Measurements from ENCODE around the gene NEURL1B. TPM values are rescaled to one million over a fixed set of nuclear protein-coding genes. Genes with fewer than 3 reads are reported as not detected.
"Not testable (repeated sequence)": the region's sequence is repeated elsewhere in the genome, so short reads cannot be mapped to it uniquely, and the experiment has no call there.

NEURL1B gene
- total RNA-seq, 2 experiments from 2014 or later, result 0.32 to 0.57 TPM

DNA sequence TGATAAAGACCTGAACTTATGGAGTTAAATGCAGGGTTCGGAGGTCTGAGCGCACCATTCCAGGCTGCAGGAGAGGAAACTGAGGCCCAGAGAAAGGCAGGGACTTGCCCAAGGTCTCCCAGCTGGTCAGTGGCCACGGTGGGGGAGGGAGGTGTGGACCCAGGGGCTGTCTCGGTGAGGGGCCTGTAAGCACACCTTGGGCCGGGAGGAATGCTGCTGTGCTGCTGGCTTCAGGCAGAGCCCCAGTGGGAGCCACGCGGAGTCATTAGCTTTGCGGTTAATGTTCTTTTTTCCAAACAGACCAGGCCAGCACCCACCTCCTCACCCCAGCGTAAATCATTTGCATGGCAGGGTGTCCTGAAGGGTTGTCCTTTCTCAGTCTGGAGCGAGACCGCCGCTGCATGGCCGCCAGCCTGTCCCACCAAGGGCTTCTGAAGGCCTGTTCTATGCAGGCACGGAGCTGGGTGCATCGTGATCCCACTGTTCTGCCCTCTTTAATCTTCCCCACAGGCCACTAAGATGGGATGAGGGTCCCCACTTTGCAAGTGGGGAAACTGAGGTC lies 35.9 kb downstream of the NEURL1B start:
- no peaks in the 10 kb centered on the region for H3K9me2 ChIP-seq (ENCODE audit: insufficient read depth, low read length)
- H2AFZ ChIP-seq (ENCODE audit: low read length), result no peak overlapping the region
- no peaks in the 10 kb centered on the region for H3K9me3 ChIP-seq (ENCODE audit: low read length)
- no peak overlapping the region for H3K4me3 ChIP-seq (ENCODE audit: low read depth, low read length, poor library complexity, severe bottlenecking)
- intact Hi-C loops (cut with micrococcal nuclease; ENCODE audit: unreplicated experiment), result no loop called here
- no peaks in the 10 kb centered on the region for H4K20me1 ChIP-seq (ENCODE audit: insufficient read depth, low read length)
- ChIA-PET POLR2A (no interaction called here), CTCF (ENCODE audit: unreplicated experiment) (no interaction called here)
- H3K4me2 ChIP-seq (ENCODE audit: low read length), result no peak overlapping the region
- DNase-seq (ENCODE audit: low spot score), result no peak
- no peak overlapping the region for H3K27ac ChIP-seq (ENCODE audit: low read depth, low read length, poor library complexity, severe bottlenecking)
- H3K36me3 ChIP-seq (ENCODE audit: insufficient read depth, low read length), result no peaks in the 10 kb centered on the region
- no peaks in the 10 kb centered on the region for H3K4me1 ChIP-seq (ENCODE audit: insufficient read depth, low read length, poor library complexity, severe bottlenecking)
- no peaks in the 10 kb centered on the region for H3K79me2 ChIP-seq (ENCODE audit: insufficient read depth, low read depth, low read length)
- no TSS peak for BruUV-seq (replicated peaks)
- TF ChIP-seq, protein P1, sequence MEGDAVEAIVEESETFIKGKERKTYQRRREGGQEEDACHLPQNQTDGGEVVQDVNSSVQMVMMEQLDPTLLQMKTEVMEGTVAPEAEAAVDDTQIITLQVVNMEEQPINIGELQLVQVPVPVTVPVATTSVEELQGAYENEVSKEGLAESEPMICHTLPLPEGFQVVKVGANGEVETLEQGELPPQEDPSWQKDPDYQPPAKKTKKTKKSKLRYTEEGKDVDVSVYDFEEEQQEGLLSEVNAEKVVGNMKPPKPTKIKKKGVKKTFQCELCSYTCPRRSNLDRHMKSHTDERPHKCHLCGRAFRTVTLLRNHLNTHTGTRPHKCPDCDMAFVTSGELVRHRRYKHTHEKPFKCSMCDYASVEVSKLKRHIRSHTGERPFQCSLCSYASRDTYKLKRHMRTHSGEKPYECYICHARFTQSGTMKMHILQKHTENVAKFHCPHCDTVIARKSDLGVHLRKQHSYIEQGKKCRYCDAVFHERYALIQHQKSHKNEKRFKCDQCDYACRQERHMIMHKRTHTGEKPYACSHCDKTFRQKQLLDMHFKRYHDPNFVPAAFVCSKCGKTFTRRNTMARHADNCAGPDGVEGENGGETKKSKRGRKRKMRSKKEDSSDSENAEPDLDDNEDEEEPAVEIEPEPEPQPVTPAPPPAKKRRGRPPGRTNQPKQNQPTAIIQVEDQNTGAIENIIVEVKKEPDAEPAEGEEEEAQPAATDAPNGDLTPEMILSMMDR (conservative IDR thresholded peaks at IDR 0.05; ENCODE audit: low read length), result no peak
- no peak for TF ChIP-seq EZH2phosphoT487 (IDR thresholded peaks at IDR 0.05; ENCODE audit: borderline replicate concordance, low read depth, low read length)

DNA sequence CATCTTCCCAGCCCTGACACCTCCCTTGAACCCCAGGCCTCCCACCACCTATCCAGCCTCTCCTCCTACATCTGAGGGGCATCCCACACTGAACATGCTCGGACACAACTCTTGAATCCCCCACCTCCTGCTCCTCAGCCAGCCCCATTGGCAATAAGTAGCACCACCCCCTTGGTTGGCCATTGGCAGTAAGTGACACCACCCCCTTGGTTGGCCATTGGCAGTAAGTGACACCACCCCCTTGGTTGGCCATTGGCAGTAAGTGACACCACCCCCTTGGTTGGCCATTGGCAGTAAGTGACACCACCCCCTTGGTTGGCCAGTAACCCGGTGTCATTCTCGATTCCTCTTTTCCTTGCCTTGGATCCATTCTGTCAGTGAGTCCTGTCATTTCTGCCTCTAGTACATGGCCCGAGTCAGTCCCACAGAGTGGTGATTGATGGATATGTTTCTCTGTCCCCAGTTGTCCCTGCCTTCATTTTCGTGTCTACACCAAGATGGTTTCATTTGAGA lies 37.4 kb downstream of the NEURL1B start:
- H4K20me1 ChIP-seq (ENCODE audit: insufficient read depth, low read length); H3K27ac ChIP-seq (ENCODE audit: low read depth, low read length, poor library complexity, severe bottlenecking); H2AFZ ChIP-seq (ENCODE audit: low read length); H3K9me2 ChIP-seq (ENCODE audit: insufficient read depth, low read length); H3K4me1 ChIP-seq (ENCODE audit: insufficient read depth, low read length, poor library complexity, severe bottlenecking); POLR2A ChIA-PET; H3K4me2 ChIP-seq (ENCODE audit: low read length); H3K4me3 ChIP-seq (ENCODE audit: low read depth, low read length, poor library complexity, severe bottlenecking); DNase-seq (ENCODE audit: low spot score); H3K36me3 ChIP-seq (ENCODE audit: insufficient read depth, low read length); H3K79me2 ChIP-seq (ENCODE audit: insufficient read depth, low read depth, low read length); CTCF ChIA-PET (ENCODE audit: unreplicated experiment); intact Hi-C loops (cut with micrococcal nuclease; ENCODE audit: unreplicated experiment); H3K9me3 ChIP-seq (ENCODE audit: low read length); BruUV-seq (replicated peaks): not testable (repeated sequence)

DNA sequence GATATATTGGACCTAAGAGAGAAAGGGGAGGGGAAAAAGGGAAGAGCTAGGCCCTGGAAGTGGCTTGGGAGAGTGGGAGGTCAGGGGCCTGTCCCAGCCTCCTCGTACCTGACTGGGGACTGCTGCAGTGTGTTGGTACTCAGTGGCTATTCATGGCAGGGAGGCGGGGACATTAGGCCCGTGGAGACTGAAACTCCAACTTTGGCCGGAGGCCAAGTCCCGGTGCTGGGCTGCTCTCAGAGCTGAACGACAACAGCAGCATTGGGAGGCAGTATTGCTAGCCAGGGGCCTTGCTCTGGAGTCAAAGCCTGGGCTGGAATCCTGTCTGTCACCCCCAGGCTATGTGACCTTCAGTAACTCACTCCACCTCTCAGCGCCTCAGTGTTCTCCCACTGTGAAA lies 37.8 kb downstream of the NEURL1B start:
- CTCF ChIA-PET (ENCODE audit: unreplicated experiment), result no interaction called here
- intact Hi-C loops (cut with micrococcal nuclease; ENCODE audit: unreplicated experiment), result no loop called here
- BruUV-seq (replicated peaks), result no TSS peak
- no peaks in the 10 kb centered on the region for H3K9me3 ChIP-seq (ENCODE audit: low read length)
- H3K36me3 ChIP-seq (ENCODE audit: insufficient read depth, low read length), result no peaks in the 10 kb centered on the region
- H4K20me1 ChIP-seq (ENCODE audit: insufficient read depth, low read length), result no peaks in the 10 kb centered on the region
- POLR2A ChIA-PET, result no interaction called here
- no peak overlapping the region for H3K27ac ChIP-seq (ENCODE audit: low read depth, low read length, poor library complexity, severe bottlenecking)
- no peaks in the 10 kb centered on the region for H3K79me2 ChIP-seq (ENCODE audit: insufficient read depth, low read depth, low read length)
- no peak overlapping the region for H3K4me3 ChIP-seq (ENCODE audit: low read depth, low read length, poor library complexity, severe bottlenecking)
- no peaks in the 10 kb centered on the region for H3K9me2 ChIP-seq (ENCODE audit: insufficient read depth, low read length)
- no peak overlapping the region for H3K4me2 ChIP-seq (ENCODE audit: low read length)
- no peak overlapping the region for H2AFZ ChIP-seq (ENCODE audit: low read length)
- TF ChIP-seq, protein P1 (conservative IDR thresholded peaks at IDR 0.05; ENCODE audit: low read length), result no peak
- no peak for TF ChIP-seq EZH2phosphoT487 (IDR thresholded peaks at IDR 0.05; ENCODE audit: borderline replicate concordance, low read depth, low read length)
- H3K4me1 ChIP-seq (ENCODE audit: insufficient read depth, low read length, poor library complexity, severe bottlenecking), result no peaks in the 10 kb centered on the region
- no peak for DNase-seq (ENCODE audit: low spot score)
